SK-N-MC (cell line): ENCODE data around the gene ENTPD1.

Experiments
- EZH2 ChIP-seq: fragments of 200-600 bp; sonication (generic); IDR thresholded peaks from one replicate; pipeline ENCODE4 v1.6.1; 2017; ENCODE audit warnings: antibody characterized with exemption
- FOXP2 ChIP-seq: optimal IDR thresholded peaks from 2 replicates; pipeline ENCODE3; 2011; ENCODE audit warnings: mild to moderate bottlenecking, moderate library complexity; ENCODE audit not compliant: insufficient read depth; ENCODE audit errors: extremely low read length, control extremely low read depth
- POLR2AphosphoS5 ChIP-seq: IDR thresholded peaks from 2 replicates; pipeline ENCODE4 v1.6.1; 2012; ENCODE audit warnings: mild to moderate bottlenecking, low read depth, low read length, borderline replicate concordance

- TF ChIP-seq EZH2 (no peak), POLR2AphosphoS5 (no peak), FOXP2 (no peak)
These were observed 120.8 kb downstream of the ENTPD1 start for GRCh38 chr10:95876756-95877155.
